CD4-positive, alpha-beta T cell (primary cell): ENCODE data around the gene KCND2. TPM values are rescaled to one million over a fixed set of nuclear protein-coding genes. Genes with fewer than 3 reads are reported as not detected.
"Not testable (repeated sequence)": the region's sequence is repeated elsewhere in the genome, so short reads cannot be mapped to it uniquely, and the experiment has no call there.

Source experiments
- ATAC-seq: fragments of 200-7000 bp; cut with Tn5 transposase; one replicate; pipeline ENCODE4 v1.10.0; 2022; ENCODE audit warnings: mild to moderate bottlenecking; ENCODE audit not compliant: poor library complexity
- CTCF ChIA-PET: fragments of 350-600 bp; sonication (Branson Sonifier 250); formaldehyde crosslinking; loops from one replicate; lab custom pipeline; 2021; ENCODE audit warnings: antibody characterized with exemption, inconsistent platforms; lab: Charles Lee
- POLR2A ChIA-PET: fragments of 350-600 bp; sonication (Branson Sonifier 250); formaldehyde crosslinking; loops from one replicate; lab custom pipeline; 2021; ENCODE audit warnings: antibody characterized with exemption, inconsistent platforms; lab: Charles Lee
- DNase-seq, 14 experiments: peaks; one replicate each; pipeline ENCODE4 v3.0.0-alpha.2; 2013 to 2020; ENCODE audit warnings: mixed read lengths in 2 of 14
- H3K27ac ChIP-seq, 2 donors: one replicate each; pipeline versions ENCODE4 v1.5.1 to v1.7.0; 2013; ENCODE audit warnings: low read length in 2 of 2, low read depth in 1 of 2, mild to moderate bottlenecking in 1 of 2
- H3K27me3 ChIP-seq, 2 experiments: 1 replicate in 1 of 2; 2 replicates in 1 of 2; pipeline versions ENCODE4 v1.6.1 to v1.7.0; 2013; ENCODE audit warnings: low read length in 2 of 2, control low read depth in 1 of 2, mild to moderate bottlenecking in 1 of 2, moderate library complexity in 1 of 2; ENCODE audit not compliant: insufficient read depth in 2 of 2, control insufficient read depth in 1 of 2
- H3K36me3 ChIP-seq: one replicate; pipeline ENCODE4 v1.6.1; 2013; ENCODE audit warnings: low read length, control low read depth; ENCODE audit not compliant: insufficient read depth
- H3K4me1 ChIP-seq: one replicate; pipeline ENCODE4 v1.6.1; 2013; ENCODE audit warnings: low read length, control low read depth; ENCODE audit not compliant: insufficient read depth
- H3K4me3 ChIP-seq: one replicate; pipeline ENCODE4 v1.5.1; 2013; ENCODE audit warnings: mild to moderate bottlenecking, low read length, moderate library complexity
- H3K9me3 ChIP-seq, 2 experiments: 1 replicate in 1 of 2; 2 replicates in 1 of 2; pipeline versions ENCODE4 v1.6.1 to v1.7.0; 2013; ENCODE audit warnings: low read length in 2 of 2, mild to moderate bottlenecking in 2 of 2, control low read depth in 1 of 2, moderate library complexity in 1 of 2; ENCODE audit not compliant: control insufficient read depth in 1 of 2, insufficient read depth in 1 of 2
- H3K27ac Mint-ChIP-seq: one replicate; pipeline ENCODE4 v1.8.0; 2020; ENCODE audit warnings: mixed read lengths
- H3K27me3 Mint-ChIP-seq: one replicate; pipeline ENCODE4 v1.8.0; 2021; ENCODE audit warnings: mixed read lengths
- H3K36me3 Mint-ChIP-seq: one replicate; pipeline ENCODE4 v1.8.0; 2021; ENCODE audit warnings: low read depth, mixed read lengths
- H3K4me1 Mint-ChIP-seq: one replicate; pipeline ENCODE4 v1.8.0; 2021; ENCODE audit warnings: low read depth, mixed read lengths
- H3K4me3 Mint-ChIP-seq: one replicate; pipeline ENCODE4 v1.8.0; 2020; ENCODE audit warnings: mild to moderate bottlenecking, mixed read lengths
- H3K9me3 Mint-ChIP-seq: one replicate; pipeline ENCODE4 v1.8.0; 2020; ENCODE audit warnings: mixed read lengths
- intact Hi-C, 2 experiments: fragments of 100-400 bp; cut with DNase I in 1 of 2; cut with micrococcal nuclease in 1 of 2; formaldehyde crosslinking; loops; one replicate each; pipeline versions ENCODE4 v1.15.1 to v1.9.0; 2023 to 2025; cut with DNase I, micrococcal nuclease
- total RNA-seq, 174 experiments: library from RNA in 2 of 174; stranded (reverse) in 2 of 174; gene quantifications; one replicate each; pipeline ENCODE4 v1.2.3 and lab custom pipeline; 2021 to 2026
- TF ChIP-seq, protein P1 (sequence below): fragments of 200-600 bp; IDR thresholded peaks from one replicate; pipeline ENCODE4 v1.8.0; 2022; ENCODE audit warnings: antibody characterized with exemption, mild to moderate bottlenecking

The KCND2 gene
- total RNA-seq, 2 experiments from 2014 or later, result not detected

DNA sequence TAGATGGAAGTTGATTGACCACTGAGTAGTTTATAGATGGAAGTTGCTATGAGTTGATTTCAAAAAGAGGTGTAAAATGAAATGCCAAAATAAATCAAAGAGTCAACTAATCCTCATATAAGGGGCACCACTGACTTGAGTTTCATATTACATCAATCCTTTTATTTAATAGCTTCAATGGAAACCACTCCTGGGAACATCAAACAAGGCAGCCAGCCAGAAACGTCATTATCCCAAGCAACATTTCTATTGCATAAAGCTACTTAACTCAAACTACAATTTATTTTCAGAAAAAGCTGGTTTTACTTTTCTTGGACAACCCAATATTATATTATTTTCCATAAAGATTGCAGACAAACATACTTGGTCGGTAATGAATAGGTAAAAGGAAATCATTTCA, 422.9 kb downstream of the KCND2 start:
- intact Hi-C loops, result no loop called here
- Mint-ChIP-seq H3K36me3 (no peaks in the 10 kb centered on the region), H3K27me3 (no peaks in the 10 kb centered on the region), H3K9me3 (no peaks in the 10 kb centered on the region), H3K4me3 (no peak overlapping the region), H3K27ac (no peak overlapping the region), H3K4me1 (no peaks in the 10 kb centered on the region)
- no peak for DNase-seq
- CTCF ChIA-PET, result no interaction called here
- Histone ChIP-seq H3K4me3 (no peak overlapping the region), H3K4me1 (no peaks in the 10 kb centered on the region), H3K36me3 (no peaks in the 10 kb centered on the region), H3K9me3 (peaks cover 0 to 5% of the 10 kb centered on the region in 2 experiments), H3K27me3 (no peaks in the 10 kb centered on the region), H3K27ac (no peak overlapping the region)
- no peak for ATAC-seq
- TF ChIP-seq, protein P1, sequence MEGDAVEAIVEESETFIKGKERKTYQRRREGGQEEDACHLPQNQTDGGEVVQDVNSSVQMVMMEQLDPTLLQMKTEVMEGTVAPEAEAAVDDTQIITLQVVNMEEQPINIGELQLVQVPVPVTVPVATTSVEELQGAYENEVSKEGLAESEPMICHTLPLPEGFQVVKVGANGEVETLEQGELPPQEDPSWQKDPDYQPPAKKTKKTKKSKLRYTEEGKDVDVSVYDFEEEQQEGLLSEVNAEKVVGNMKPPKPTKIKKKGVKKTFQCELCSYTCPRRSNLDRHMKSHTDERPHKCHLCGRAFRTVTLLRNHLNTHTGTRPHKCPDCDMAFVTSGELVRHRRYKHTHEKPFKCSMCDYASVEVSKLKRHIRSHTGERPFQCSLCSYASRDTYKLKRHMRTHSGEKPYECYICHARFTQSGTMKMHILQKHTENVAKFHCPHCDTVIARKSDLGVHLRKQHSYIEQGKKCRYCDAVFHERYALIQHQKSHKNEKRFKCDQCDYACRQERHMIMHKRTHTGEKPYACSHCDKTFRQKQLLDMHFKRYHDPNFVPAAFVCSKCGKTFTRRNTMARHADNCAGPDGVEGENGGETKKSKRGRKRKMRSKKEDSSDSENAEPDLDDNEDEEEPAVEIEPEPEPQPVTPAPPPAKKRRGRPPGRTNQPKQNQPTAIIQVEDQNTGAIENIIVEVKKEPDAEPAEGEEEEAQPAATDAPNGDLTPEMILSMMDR, result no peak
- POLR2A ChIA-PET, result no interaction called here

DNA sequence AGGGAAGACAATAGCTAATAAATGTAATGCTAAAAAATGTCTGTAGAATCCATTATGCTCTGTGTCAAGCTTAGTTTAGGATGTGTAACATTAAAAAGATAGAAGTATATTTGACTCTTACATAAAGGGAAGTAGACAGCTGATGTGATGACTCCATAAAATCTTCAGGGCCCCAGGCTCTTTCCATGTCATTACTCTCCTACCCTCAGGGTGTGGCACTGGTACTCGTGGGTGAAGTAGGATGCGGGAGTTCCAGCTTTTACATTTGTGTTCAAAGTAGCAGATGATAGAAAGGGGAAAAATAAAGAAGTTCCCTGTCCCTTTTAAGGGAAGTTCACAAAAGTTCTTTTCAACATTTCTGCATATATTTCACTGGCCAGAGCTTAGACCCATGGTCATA, 427.8 kb downstream of the KCND2 start:
- no peak for ATAC-seq
- H3K4me1 Mint-ChIP-seq, result no peaks in the 10 kb centered on the region
- TF ChIP-seq, protein P1, result no peak
- no peaks in the 10 kb centered on the region for H3K36me3 Mint-ChIP-seq
- no peak overlapping the region for H3K4me3 Mint-ChIP-seq
- H3K27ac ChIP-seq, result no peak overlapping the region
- no peaks in the 10 kb centered on the region for H3K27me3 Mint-ChIP-seq
- DNase-seq, result no peak
- ChIA-PET CTCF (no interaction called here), POLR2A (interaction anchor here (0.6 kb wide), 1 partner anchor 64 kb away, joined by 4 read pairs; no protein-coding TSS in a partner anchor)
- no peak overlapping the region for H3K27ac Mint-ChIP-seq
- intact Hi-C loops, result no loop called here
- no peaks in the 10 kb centered on the region for H3K27me3 ChIP-seq
- no peaks in the 10 kb centered on the region for H3K9me3 Mint-ChIP-seq
- no peaks in the 10 kb centered on the region for H3K36me3 ChIP-seq
- no peaks in the 10 kb centered on the region for H3K4me1 ChIP-seq
- no peak overlapping the region for H3K4me3 ChIP-seq
- H3K9me3 ChIP-seq, result peaks cover 0 to 5% of the 10 kb centered on the region in 2 experiments

DNA sequence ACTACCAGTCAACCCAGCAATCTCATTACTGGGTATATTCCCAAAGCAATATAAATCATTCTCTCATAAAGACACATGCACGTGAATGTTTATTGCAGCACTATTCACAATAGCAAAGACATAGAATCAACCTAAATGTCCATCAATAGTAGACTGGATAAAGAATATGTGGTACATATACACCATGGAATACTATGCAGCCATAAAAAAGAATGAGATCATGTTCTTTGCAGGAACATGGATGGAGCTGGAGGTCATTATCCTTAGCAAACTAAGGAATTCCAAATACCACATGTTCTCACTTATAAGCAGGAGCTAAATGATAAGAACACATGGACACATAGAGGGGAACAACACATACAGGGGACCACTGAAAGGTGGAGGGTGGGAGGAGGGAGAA, 429.4 kb downstream of the KCND2 start:
- H3K36me3 ChIP-seq, H3K4me1 Mint-ChIP-seq, H3K27ac Mint-ChIP-seq, H3K27ac ChIP-seq, H3K27me3 Mint-ChIP-seq, H3K4me3 Mint-ChIP-seq, DNase-seq, H3K4me1 ChIP-seq, H3K9me3 ChIP-seq, H3K9me3 Mint-ChIP-seq, intact Hi-C loops, H3K27me3 ChIP-seq, POLR2A ChIA-PET, H3K36me3 Mint-ChIP-seq, H3K4me3 ChIP-seq, ATAC-seq, CTCF ChIA-PET: not testable (repeated sequence)

DNA sequence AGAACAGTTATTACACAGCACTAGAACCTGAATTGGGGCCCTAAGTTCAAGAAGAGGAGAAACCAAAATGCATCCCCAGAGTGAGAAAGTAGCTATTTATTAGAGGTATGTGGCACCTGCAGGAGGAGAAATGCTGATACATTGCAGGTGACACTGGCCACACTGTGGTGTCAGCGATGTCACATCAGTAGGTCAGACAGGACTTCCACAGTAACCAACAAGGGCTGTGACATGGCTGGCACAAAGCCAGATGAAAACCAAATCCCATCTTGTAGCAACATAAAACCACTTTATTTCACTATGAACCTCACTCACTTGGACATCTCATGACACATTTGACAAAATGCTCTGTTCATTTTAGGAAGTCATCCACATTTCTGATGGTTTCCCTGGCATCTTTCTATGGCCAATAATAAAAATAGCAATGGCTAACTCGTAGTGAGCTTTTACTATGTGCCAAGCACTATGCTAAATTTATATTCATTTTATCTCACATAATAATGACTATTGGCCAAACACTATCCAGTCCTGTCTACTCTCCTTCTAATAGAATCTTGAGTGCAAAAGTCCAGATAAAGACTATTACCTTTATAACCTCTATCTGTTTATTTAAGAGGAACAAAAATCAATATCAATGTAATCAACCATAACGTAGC, 430.7 kb downstream of the KCND2 start:
- Mint-ChIP-seq H3K4me1 (no peaks in the 10 kb centered on the region), H3K36me3 (no peaks in the 10 kb centered on the region), H3K4me3 (no peak overlapping the region), H3K9me3 (no peaks in the 10 kb centered on the region), H3K27ac (no peak overlapping the region), H3K27me3 (no peaks in the 10 kb centered on the region)
- no peaks in the 10 kb centered on the region for H3K4me1 ChIP-seq
- CTCF ChIA-PET, result no interaction called here
- H3K9me3 ChIP-seq, result peaks cover 0 to 5% of the 10 kb centered on the region in 2 experiments
- TF ChIP-seq, protein P1, result no peak
- POLR2A ChIA-PET, result no interaction called here
- no peaks in the 10 kb centered on the region for H3K27me3 ChIP-seq
- H3K27ac ChIP-seq, result no peak overlapping the region
- no peak overlapping the region for H3K4me3 ChIP-seq
- intact Hi-C loops, result no loop called here
- no peaks in the 10 kb centered on the region for H3K36me3 ChIP-seq
- DNase-seq, result no peak
- ATAC-seq, result no peak
